Right lobe of liver (tissue), 6 donors: Measurements from ENCODE around the gene ESRRB. TPM values are rescaled to one million over a fixed set of nuclear protein-coding genes. Genes with fewer than 3 reads are reported as not detected.
"Not testable (repeated sequence)": the region's sequence is repeated elsewhere in the genome, so short reads cannot be mapped to it uniquely, and the experiment has no call there.

Experiments used
- ATAC-seq, 4 donors: fragments of 200-7000 bp; cut with Tn5 transposase; one replicate each; pipeline ENCODE4 v1.9.1; 2020; ENCODE audit warnings: mild to moderate bottlenecking in 4 of 4, moderate library complexity in 4 of 4
- DNase-seq, 3 donors: peaks; one replicate each; pipeline ENCODE4 v3.0.0-alpha.2; 2020
- H3K27ac ChIP-seq, 3 donors: fragments of 200-600 bp; one replicate each; pipeline ENCODE4 v1.8.0; 2022
- H3K27me3 ChIP-seq, 2 donors: fragments of 200-600 bp; one replicate each; pipeline ENCODE4 v1.8.0; 2022
- H3K36me3 ChIP-seq, 4 donors: fragments of 200-600 bp; sonication (generic) in 1 of 4; one replicate each; pipeline versions ENCODE4 v1.5.1 to v1.8.0; 2017 to 2022; ENCODE audit warnings: control low read depth in 1 of 4
- H3K4me1 ChIP-seq, 4 donors: fragments of 200-600 bp; sonication (generic) in 1 of 4; one replicate each; pipeline versions ENCODE4 v1.5.1 to v1.8.0; 2017 to 2022; ENCODE audit warnings: control low read depth in 1 of 4
- H3K4me3 ChIP-seq, 3 donors: fragments of 200-600 bp; one replicate each; pipeline ENCODE4 v1.8.0; 2022
- H3K9me3 ChIP-seq, 4 donors: fragments of 200-600 bp; sonication (generic) in 1 of 4; one replicate each; pipeline versions ENCODE4 v1.5.1 to v1.8.0; 2017 to 2022; ENCODE audit warnings: control low read depth in 1 of 4
- POLR2A ChIP-seq: fragments of 450-650 bp; IDR thresholded peaks from one replicate; pipeline ENCODE4 v1.6.1; 2017; ENCODE audit warnings: antibody characterized with exemption, mild to moderate bottlenecking
- WGBS: methylation state at CpG from one replicate; pipeline ENCODE4 v1.1.6; 2018; ENCODE audit warnings: low coverage, low lambda C conversion rate; ENCODE audit not compliant: insufficient coverage; ENCODE audit errors: missing lambda C conversion rate; 5-methylcytosine and 5-hydroxymethylcytosine counted together
- intact Hi-C, 2 donors: fragments of 100-400 bp; cut with DNase I; formaldehyde crosslinking; loops; one replicate each; pipeline versions ENCODE4 v1.11.2 to v1.14.1; 2022
- total RNA-seq, 6 experiments: library from RNA; depleted of rRNA in 2 of 6; stranded (reverse); fragments of >200 nt in 2 of 6; fragmentation: NEBNext Ultra II Directional in 3 of 6; extraction: Animal tissue kit (Norgen Biotek cat#: 25700) in 3 of 6; gene quantifications; one replicate each; pipeline versions ENCODE4 v1.1.0 to v1.2.4, GENCODE V29; 2016 to 2023
- TF ChIP-seq, protein P1 (sequence below), 4 donors: fragments of 200-600 bp in 3 of 4; fragments of 450-650 bp in 1 of 4; IDR thresholded peaks; one replicate each; pipeline versions ENCODE4 v1.5.1 to v1.8.0; 2016 to 2022; ENCODE audit warnings: antibody characterized with exemption in 4 of 4, mild to moderate bottlenecking in 2 of 4
- donor health status: DM: no; HTN: yes; CAD: no.
- donor health status: DM: no; HTN: no; CAD: no.
- donor health status: DM: no; HTN: no; CAD: no.
- donor health status: DM: no; HTN: yes; CAD: no.
- donor health status: DM: no; HTN: yes; CAD: no.

The ESRRB gene
- total RNA-seq, 6 experiments from 2014 or later = 0.16 to 0.26 (median 0.17) TPM; not detected in 3

DNA sequence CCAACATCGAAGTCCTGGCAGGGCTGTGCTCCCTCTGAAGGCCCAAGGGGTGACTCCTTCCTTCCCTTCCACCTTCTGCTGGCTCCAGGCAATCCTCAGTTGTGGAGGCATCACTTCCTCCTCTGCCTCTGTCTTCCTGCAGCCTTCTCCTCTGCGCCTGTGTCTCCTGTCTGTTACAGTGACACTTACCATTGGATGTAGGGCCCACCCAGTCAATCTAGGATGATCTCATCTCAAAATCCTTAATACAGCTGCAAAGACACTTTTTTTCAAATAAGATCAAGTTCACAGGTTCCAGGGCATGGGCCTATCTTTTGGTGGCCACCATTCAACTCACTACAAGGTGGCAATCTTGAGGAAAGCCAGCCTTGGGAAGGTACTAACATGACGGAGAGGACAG, 155.1 kb downstream of the ESRRB start:
- no peaks in the 10 kb centered on the region for H3K9me3 ChIP-seq
- 54% methylated on average over 3 of the region's 3 CpGs for WGBS
- H3K4me1 ChIP-seq = no peaks in the 10 kb centered on the region

DNA sequence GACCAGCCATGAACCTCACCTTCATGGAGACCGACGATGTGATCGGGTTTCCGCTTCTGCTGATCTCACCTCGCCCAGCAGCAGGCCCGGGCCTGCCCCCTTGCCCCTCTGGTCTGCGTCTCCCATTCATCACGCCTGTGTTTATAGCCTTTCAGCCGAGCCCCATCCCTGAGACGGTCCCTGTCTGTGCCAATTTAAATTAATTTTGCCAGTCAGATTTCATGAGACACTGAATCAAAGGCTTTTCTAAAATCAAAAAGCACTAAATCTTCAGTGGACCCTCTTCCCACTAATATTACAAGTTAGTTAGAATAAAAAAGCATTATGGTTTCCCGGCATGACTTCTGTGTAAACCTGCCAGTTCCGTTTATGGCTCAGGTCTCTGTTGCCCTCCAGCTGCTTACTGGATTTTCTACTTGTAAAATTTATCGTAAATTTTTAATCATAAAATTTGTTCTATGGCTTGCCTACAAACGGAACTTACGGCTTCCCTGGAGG, 155.9 kb downstream of the ESRRB start:
- DNase-seq = no peak
- TF ChIP-seq POLR2A = no peak
- TF ChIP-seq, protein P1, sequence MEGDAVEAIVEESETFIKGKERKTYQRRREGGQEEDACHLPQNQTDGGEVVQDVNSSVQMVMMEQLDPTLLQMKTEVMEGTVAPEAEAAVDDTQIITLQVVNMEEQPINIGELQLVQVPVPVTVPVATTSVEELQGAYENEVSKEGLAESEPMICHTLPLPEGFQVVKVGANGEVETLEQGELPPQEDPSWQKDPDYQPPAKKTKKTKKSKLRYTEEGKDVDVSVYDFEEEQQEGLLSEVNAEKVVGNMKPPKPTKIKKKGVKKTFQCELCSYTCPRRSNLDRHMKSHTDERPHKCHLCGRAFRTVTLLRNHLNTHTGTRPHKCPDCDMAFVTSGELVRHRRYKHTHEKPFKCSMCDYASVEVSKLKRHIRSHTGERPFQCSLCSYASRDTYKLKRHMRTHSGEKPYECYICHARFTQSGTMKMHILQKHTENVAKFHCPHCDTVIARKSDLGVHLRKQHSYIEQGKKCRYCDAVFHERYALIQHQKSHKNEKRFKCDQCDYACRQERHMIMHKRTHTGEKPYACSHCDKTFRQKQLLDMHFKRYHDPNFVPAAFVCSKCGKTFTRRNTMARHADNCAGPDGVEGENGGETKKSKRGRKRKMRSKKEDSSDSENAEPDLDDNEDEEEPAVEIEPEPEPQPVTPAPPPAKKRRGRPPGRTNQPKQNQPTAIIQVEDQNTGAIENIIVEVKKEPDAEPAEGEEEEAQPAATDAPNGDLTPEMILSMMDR (IDR thresholded peaks at IDR 0.05) = no peak
- H3K9me3 ChIP-seq = no peaks in the 10 kb centered on the region

More for the DNA sequence above, 155.1 kb downstream of the ESRRB start:
- H3K27me3 ChIP-seq = no peaks in the 10 kb centered on the region
- intact Hi-C loops = no loop called here
- H3K27ac ChIP-seq = no peak overlapping the region
- no peaks in the 10 kb centered on the region for H3K36me3 ChIP-seq
- no peak for TF ChIP-seq POLR2A
- TF ChIP-seq, protein P1 (IDR thresholded peaks at IDR 0.05) = no peak
- ATAC-seq = no peak
- H3K4me3 ChIP-seq = no peak overlapping the region
- no peak for DNase-seq

DNA sequence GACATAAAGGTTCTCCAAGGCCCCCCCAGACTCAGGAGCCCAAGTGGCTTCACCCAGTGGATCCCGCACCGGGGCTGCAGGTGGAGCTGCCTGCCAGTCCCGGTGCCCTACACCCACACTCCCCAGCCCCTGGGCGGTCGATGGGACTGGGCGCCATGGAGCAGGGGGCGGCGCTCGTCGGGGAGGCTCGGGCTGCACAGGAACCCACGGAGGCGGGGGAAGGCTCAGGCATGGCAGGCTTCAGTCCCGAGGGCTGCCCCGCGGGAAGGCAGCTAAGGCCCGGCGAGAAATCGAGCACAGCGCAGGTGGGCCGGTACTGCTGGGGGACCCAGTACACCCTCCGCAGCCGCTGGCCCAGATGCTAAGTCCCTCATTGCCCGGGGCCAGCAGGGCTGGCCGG, 160.7 kb downstream of the ESRRB start:
- H3K27me3 ChIP-seq, H3K4me1 ChIP-seq, H3K4me3 ChIP-seq, DNase-seq, intact Hi-C loops, H3K27ac ChIP-seq, H3K36me3 ChIP-seq, H3K9me3 ChIP-seq, ATAC-seq: not testable (repeated sequence)
- WGBS = no CpG with 5 or more reads among the region's 25 CpGs

More for the DNA sequence above, 155.9 kb downstream of the ESRRB start:
- Histone ChIP-seq H3K27ac (no peak overlapping the region), H3K4me3 (no peak overlapping the region), H3K27me3 (no peaks in the 10 kb centered on the region), H3K36me3 (no peaks in the 10 kb centered on the region), H3K4me1 (no peaks in the 10 kb centered on the region)
- WGBS = 65% methylated on average over 14 of the region's 15 CpGs
- intact Hi-C loops = no loop called here
- no peak for ATAC-seq

DNA sequence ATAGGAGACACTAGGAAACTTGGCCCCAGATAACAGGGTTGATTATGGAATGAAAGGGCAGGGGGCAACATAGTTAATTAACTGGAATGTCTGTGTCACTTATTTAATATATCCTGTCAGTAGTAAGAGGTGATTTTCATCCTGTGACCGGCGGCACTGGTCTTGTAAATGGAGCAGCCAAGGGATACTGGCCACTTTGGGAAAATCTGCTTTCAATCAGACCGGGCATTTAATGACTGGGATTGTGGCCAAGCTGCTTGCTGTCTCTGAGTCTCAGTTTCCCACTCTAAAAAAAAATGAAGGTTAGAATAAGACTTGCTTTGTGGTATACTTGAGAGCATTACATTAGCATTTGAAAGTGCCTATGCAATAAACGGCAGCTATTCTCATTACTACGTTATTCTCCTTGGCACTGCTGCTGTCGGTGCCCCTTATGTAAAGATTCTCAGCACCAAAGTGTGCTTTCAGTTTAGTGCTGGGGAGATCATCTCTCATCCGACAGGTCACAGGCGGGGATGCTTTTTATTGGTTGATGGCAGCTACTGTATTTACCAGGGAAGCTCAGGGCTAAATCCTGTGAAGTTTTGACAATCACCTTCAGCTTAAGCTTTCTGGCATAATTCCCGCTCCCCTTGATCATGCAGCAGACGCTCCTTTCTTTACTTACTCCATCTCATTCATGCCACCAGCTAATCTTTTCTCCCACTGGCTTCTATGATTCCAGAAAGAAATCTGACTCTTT, 162.1 kb downstream of the ESRRB start:
- no peaks in the 10 kb centered on the region for H3K9me3 ChIP-seq
- TF ChIP-seq POLR2A = no peak
- TF ChIP-seq, protein P1 (IDR thresholded peaks at IDR 0.05) = no peak
- H3K4me1 ChIP-seq = no peaks in the 10 kb centered on the region
- 61% methylated on average over 10 of the region's 10 CpGs for WGBS
- intact Hi-C loops = no loop called here
- no peaks in the 10 kb centered on the region for H3K27me3 ChIP-seq
- DNase-seq (no peak), ATAC-seq (no peak)
- H3K36me3 ChIP-seq = no peaks in the 10 kb centered on the region
- H3K4me3 ChIP-seq = no peak overlapping the region
- H3K27ac ChIP-seq = no peak overlapping the region

DNA sequence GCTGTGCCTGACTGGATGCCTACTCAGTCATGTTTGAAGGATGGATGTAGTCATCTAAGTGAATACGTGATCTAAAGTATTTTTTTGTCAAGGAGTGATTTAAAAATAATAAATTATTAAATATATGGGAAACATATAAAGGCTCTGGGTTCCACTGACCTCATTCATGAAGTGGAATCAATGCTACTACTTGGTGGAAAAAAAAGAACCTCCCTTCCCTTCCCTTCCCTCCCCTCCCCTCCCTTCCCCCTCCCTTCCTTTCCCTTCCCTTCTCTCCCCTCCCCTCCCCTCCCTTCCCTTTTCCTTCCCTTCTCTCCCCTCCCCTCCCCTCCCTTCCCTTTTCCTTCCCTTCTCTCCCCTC, 162.7 kb downstream of the ESRRB start:
- intact Hi-C loops = no loop called here
- DNase-seq = no peak
- no peaks in the 10 kb centered on the region for H3K36me3 ChIP-seq
- H3K27me3 ChIP-seq = no peaks in the 10 kb centered on the region
- no peak for ATAC-seq
- no peaks in the 10 kb centered on the region for H3K9me3 ChIP-seq
- 54% methylated on average over 1 of the region's 1 CpG for WGBS
- H3K27ac ChIP-seq = no peak overlapping the region
- H3K4me3 ChIP-seq = no peak overlapping the region
- H3K4me1 ChIP-seq = no peaks in the 10 kb centered on the region
- no peak for TF ChIP-seq POLR2A
- TF ChIP-seq, protein P1 (IDR thresholded peaks at IDR 0.05) = no peak
